Inflammatory macrophage treated with lipopolysaccharide for 1 hour (primary cell): ENCODE data around the gene KHSRP.

Experiments
- DNase-seq, 2 donors: peaks; one replicate each; pipeline ENCODE4 v3.0.0-alpha.2; 2020 to 2022

The KHSRP gene, protein sequence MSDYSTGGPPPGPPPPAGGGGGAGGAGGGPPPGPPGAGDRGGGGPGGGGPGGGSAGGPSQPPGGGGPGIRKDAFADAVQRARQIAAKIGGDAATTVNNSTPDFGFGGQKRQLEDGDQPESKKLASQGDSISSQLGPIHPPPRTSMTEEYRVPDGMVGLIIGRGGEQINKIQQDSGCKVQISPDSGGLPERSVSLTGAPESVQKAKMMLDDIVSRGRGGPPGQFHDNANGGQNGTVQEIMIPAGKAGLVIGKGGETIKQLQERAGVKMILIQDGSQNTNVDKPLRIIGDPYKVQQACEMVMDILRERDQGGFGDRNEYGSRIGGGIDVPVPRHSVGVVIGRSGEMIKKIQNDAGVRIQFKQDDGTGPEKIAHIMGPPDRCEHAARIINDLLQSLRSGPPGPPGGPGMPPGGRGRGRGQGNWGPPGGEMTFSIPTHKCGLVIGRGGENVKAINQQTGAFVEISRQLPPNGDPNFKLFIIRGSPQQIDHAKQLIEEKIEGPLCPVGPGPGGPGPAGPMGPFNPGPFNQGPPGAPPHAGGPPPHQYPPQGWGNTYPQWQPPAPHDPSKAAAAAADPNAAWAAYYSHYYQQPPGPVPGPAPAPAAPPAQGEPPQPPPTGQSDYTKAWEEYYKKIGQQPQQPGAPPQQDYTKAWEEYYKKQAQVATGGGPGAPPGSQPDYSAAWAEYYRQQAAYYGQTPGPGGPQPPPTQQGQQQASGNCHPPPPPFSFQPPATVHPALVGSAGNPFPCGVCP

GRCh38 chr19:6424195-6424938, at the start of gene KHSRP:
TSS of gene KHSRP (minus strand) at chr19:6424811. CDS start at chr19:6424701, 110 bp downstream.
- no peak for DNase-seq

DNA sequence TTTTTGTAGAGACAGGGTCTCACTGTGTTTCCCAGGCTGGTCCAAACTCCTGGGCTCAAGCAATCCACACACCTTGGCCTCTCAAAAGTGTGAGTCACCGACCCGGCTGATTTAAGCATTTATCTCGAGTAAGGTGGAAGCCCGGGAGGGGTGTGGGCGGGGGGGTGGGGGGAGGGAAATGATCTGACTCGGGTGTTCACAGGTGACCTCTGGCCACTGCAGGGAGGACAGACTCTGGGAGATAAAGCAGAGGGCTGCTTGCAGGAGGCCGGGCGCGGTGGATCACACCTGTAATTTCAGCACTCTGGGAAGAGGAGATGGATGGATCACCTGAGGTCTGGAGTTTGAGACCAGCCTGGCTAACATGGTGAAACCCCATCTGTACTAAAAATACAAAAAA, 49.0 kb upstream of the KHSRP start:
- no peak for DNase-seq

- no peak for DNase-seq
Observed at GRCh38 chr19:6472713-6473112, 48.1 kb upstream of the KHSRP start.

GRCh38 chr19:6471076-6471475, 46.5 kb upstream of the KHSRP start:
- no peak for DNase-seq

DNA sequence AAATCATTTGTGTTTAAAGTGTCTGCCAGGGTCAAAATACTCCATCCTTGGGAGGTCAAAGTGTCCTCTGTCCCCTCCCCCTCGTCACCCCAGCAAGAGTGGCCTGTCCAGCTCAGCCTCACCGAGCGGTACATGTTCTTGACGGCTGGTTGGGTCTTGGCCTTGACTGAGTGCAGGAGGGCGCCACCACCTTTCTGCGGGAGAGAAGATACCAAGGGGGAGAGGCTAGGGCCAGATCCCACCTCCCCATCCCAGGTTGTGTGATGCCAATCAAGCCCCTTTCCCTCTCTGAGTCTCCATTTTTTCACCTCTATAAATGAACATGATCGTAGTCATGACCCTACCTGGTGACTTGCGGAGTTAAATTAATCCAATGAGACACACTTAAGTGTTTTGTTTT, 45.6 kb upstream of the KHSRP start:
- DNase-seq, result no peak

GRCh38 chr19:6467384-6467783, 42.8 kb upstream of the KHSRP start:
- no peak for DNase-seq

- no peak for DNase-seq
Observed at GRCh38 chr19:6466526-6467248, 42.1 kb upstream of the KHSRP start.

GRCh38 chr19:6465663-6466062, 41.1 kb upstream of the KHSRP start:
- DNase-seq, result no peak

DNA sequence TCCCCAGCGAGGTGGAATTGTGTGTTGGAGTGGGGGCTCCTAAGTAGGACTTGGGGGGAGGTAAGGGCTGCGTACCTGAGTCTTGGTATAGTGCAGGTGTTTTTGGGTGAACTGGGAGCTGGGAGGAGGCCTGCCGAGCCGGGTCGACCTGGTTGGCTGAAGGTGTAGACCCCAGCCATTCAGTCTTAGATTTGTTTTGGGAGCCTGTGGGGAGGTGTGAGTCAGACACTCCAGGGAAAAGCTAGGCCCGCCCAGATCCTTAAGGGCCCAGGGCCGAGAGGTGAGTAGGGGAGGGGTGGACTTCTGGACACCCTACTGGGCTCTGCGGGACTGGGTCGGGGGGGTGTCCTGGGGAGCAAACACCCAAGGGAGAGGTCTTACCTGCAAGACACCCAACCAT, 40.4 kb upstream of the KHSRP start:
- DNase-seq, result no peak

DNA sequence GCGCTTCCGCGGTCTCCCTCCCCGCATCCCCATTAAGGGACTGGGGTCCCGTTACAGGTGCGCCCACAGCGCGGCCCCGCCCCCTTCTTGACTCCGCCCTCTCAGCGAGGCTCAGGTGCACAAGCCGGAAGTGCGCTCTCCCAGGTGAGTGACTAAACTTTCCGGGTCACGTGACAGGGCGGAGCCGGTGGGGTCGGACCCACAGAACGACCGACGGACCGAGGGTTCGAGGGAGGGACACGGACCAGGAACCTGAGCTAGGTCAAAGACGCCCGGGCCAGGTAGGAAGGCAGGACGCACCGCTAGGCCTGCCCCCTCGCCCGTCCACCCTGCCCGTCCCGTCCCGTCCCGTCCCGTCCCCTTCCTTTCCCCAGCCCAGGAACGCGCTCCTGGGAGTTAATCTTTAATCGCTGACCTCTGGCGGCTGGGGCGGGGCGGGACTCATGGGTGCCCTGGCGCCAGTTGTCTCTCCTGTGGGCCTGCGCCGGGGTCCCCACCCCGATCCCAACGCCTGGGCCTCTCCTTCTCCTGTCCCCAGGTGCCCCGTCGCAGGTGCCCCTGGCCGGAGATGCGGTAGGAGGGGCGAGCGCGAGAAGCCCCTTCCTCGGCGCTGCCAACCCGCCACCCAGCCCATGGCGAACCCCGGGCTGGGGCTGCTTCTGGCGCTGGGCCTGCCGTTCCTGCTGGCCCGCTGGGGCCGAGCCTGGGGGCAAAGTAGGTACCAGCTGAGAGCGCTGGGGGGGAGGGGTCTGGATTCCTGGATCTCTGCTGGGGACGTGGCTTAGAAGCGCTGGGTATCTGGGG, 39.7 kb upstream of the KHSRP start, which contains the start of gene CRB3:
TSS of gene CRB3 (plus strand) at position 202 of the 804 bp plus-strand sequence. CDS start at position 633, 431 bp downstream.
- no peak for DNase-seq

- peak; percentile 80 to 93 for DNase-seq
Observed at GRCh38 chr19:6460099-6460884, 35.7 kb upstream of the KHSRP start.

GRCh38 chr19:6459262-6460098, 34.9 kb upstream of the KHSRP start, which contains the start of gene SLC25A23:
TSS of gene SLC25A23 (minus strand) at chr19:6459792. CDS start at chr19:6459628, 164 bp downstream.
- peak in 1 of 2 donors; percentile 7 for DNase-seq

DNA sequence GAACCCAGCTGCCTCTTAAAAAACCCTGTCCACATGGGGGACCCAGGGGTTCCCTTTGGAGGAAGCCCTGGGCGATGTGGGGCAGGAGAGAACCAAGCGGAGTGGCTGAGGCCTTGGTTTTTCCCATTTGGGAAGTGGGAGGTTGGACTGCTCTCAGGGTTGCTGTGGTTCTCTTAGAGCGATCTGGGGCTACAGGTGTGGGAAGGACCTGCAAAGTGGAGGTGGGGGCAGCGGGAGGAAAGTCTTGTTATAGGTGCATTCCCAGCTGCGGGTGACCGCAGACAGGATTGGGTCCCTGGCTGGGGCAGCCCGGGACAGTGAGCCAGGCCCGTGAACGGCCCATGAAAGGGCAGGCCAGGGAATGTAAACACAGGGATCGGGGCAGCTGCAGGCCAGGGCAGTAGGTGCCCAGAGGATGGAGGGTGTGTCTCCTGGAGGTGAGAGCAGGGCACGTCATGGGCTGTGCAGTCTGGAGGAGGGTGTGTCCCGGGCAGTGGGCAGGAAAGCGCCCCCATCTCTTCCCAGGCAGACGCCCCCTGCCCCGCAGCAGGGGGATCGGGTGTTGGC, 34.2 kb upstream of the KHSRP start:
- no peak for DNase-seq

- DNase-seq, result no peak
Observed at GRCh38 chr19:6457958-6458694, 33.5 kb upstream of the KHSRP start.

DNA sequence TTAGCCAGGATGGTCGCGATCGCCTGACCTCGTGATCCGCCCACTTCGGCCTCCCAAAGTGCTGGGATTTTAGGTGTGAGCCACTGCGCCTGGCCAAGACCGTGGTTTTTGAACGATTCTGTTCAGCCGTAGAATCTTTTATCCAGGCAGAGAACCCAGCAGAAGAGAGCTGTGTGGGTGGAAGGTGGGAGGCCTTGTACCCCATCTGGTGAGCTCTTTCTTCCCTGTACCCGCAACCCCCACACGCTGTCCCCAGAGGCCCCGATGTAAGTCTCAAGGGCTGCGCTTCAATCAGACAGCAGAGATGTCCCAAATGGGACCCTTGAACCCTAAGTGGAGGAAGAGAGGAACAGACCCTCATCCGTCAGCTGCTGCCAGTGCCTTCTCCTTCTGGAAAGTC, 31.3 kb upstream of the KHSRP start:
- no peak for DNase-seq

DNA sequence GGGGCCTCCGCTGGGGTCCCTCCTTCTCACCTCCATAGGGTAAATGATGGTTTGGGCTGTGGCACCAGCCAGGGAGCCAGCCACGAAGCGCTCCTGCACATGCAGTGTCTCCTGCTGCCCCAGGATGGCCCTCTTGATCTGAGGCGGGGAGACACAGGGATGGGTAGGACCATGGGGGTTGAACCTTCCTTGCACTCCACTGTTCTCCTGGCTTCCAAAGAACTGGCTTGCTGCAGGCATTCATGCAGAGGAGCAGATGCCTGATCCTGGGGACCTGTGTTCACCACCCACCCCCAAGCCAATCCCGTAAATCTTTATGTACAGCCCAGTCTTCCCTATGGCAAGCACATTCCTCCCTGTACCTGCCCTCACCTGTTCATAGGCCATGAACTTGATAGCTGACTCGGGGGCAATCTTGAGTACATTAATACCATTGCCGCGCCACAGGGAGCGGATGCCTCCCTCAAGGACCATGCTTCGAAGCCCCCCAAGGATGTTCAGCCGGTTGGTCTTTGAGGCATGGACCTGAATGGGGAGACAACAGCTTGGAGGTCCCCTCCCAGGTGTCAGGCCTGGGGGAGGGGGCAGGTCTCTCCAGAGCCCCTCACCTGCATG, 29.4 kb upstream of the KHSRP start:
- DNase-seq, result no peak

- no peak for DNase-seq
Observed at GRCh38 chr19:6452899-6453298, 28.3 kb upstream of the KHSRP start.

GRCh38 chr19:6452223-6452614, 27.6 kb upstream of the KHSRP start:
- no peak for DNase-seq
